Stomach (tissue), 9 donors: Measurements from ENCODE around the gene SPIN1. TPM values are rescaled to one million over a fixed set of nuclear protein-coding genes. Genes with fewer than 3 reads are reported as not detected.

Experiments
- DNase-seq, 2 donors: peaks; one replicate each; pipeline versions ENCODE4 v3.0.0 to v3.0.0-alpha.2; 2013 to 2019
- H3K27ac ChIP-seq, 5 donors: fragments of 200-600 bp in 4 of 5; sonication (generic) in 4 of 5; one replicate each; pipeline ENCODE4 v1.5.1; 2013 to 2019; ENCODE audit warnings: mild to moderate bottlenecking in 1 of 5, moderate library complexity in 1 of 5
- H3K27me3 ChIP-seq, 3 donors: fragments of 200-600 bp; sonication (generic); one replicate each; pipeline ENCODE4 v1.5.1; 2017 to 2019; ENCODE audit warnings: mixed run types in 1 of 3
- H3K36me3 ChIP-seq, 4 donors: fragments of 200-600 bp; sonication (generic); 1 replicate in 3 of 4; 2 replicates in 1 of 4; pipeline ENCODE4 v1.5.1; 2016 to 2019
- H3K4me1 ChIP-seq, 4 donors: fragments of 200-600 bp; sonication (generic); one replicate each; pipeline ENCODE4 v1.5.1; 2016 to 2019
- H3K4me3 ChIP-seq, 4 donors: fragments of 200-600 bp; sonication (generic) in 3 of 4; one replicate each; pipeline ENCODE4 v1.5.1; 2016 to 2019; ENCODE audit warnings: mild to moderate bottlenecking in 1 of 4
- H3K9me3 ChIP-seq, 4 donors: fragments of 200-600 bp; sonication (generic); one replicate each; pipeline ENCODE4 v1.5.1; 2016 to 2019
- EP300 ChIP-seq: sonication (generic); formaldehyde crosslinking; IDR thresholded peaks from one replicate; pipeline ENCODE4 v1.6.1; 2017; ENCODE audit warnings: antibody characterized with exemption
- POLR2A ChIP-seq, 4 donors: fragments of 450-650 bp; IDR thresholded peaks; one replicate each; pipeline ENCODE4 v1.6.1; 2016; ENCODE audit warnings: antibody characterized with exemption in 4 of 4, control low read depth in 2 of 4, mild to moderate bottlenecking in 1 of 4, moderate library complexity in 1 of 4
- POLR2AphosphoS5 ChIP-seq, 3 donors: sonication (generic); formaldehyde crosslinking; IDR thresholded peaks; one replicate each; pipeline ENCODE4 v1.6.1; 2016; ENCODE audit warnings: antibody characterized with exemption in 3 of 3
- WGBS, 5 donors: extraction: QIAGEN DNeasy Blood & Tissue Kit in 3 of 5; methylation state at CpG; one replicate each; pipeline versions ENCODE4 v1.1.5 to v1.1.7; 2013 to 2018; 5-methylcytosine and 5-hydroxymethylcytosine counted together
- intact Hi-C: fragments of 100-400 bp; cut with DNase I; formaldehyde crosslinking; loops from one replicate; pipeline ENCODE4 v1.15.1; 2023; ENCODE audit warnings: low total_unique reads
- polyA plus RNA-seq, 3 donors: library from polyadenylated mRNA; stranded (reverse); fragments of 200-250 nt; gene quantifications; one replicate each; pipeline ENCODE4 v1.2.3, GENCODE V29; 2013
- total RNA-seq, 5 donors: library from RNA; depleted of rRNA; stranded (reverse); fragments of >200 nt; gene quantifications; one replicate each; pipeline versions ENCODE4 v1.1.0 to v1.2.3, GENCODE V29; 2014 to 2016
- TF ChIP-seq, protein P1 (sequence below), 7 experiments: fragments of 450-650 bp in 4 of 7; fragments of 200-600 bp in 3 of 7; sonication (generic) in 3 of 7; IDR thresholded peaks; one replicate each; pipeline ENCODE4 v1.5.1; 2016 to 2019; ENCODE audit warnings: antibody characterized with exemption in 7 of 7, control low read depth in 2 of 7, mild to moderate bottlenecking in 1 of 7
- donor health status: healthy with polysubstance abuse.
- donor health status: Bipolar disorder and iron deficiency.
- donor health status: healthy.

The SPIN1 gene
- total and polyA plus RNA-seq, 8 donors, result 18.3 to 120 (median 33.8) TPM

DNA sequence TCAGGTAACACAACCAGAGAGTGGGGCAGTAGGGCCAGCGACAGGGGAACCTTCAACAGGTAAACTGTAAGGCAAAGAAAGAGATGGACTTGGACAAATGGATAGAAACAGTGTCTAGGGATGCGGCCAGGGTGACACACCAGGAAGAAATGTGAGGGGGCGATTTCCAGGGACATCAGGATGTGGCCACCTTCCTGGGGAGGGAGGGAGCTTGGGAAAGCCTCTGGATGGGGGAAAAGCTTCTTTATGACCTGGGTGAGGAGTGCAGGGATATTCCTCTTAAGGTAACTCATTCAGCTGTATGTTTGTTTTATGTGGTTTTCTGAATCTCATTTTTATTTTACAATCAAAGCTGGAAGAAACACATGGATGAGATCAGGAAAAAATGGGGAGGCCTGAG is 134.8 kb downstream of the SPIN1 start:
- TF ChIP-seq POLR2A (IDR thresholded peaks at IDR 0.05), result no peak
- TF ChIP-seq POLR2AphosphoS5 (IDR thresholded peaks at IDR 0.05), result no peak
- TF ChIP-seq EP300, result no peak
- TF ChIP-seq, protein P1, sequence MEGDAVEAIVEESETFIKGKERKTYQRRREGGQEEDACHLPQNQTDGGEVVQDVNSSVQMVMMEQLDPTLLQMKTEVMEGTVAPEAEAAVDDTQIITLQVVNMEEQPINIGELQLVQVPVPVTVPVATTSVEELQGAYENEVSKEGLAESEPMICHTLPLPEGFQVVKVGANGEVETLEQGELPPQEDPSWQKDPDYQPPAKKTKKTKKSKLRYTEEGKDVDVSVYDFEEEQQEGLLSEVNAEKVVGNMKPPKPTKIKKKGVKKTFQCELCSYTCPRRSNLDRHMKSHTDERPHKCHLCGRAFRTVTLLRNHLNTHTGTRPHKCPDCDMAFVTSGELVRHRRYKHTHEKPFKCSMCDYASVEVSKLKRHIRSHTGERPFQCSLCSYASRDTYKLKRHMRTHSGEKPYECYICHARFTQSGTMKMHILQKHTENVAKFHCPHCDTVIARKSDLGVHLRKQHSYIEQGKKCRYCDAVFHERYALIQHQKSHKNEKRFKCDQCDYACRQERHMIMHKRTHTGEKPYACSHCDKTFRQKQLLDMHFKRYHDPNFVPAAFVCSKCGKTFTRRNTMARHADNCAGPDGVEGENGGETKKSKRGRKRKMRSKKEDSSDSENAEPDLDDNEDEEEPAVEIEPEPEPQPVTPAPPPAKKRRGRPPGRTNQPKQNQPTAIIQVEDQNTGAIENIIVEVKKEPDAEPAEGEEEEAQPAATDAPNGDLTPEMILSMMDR (IDR thresholded peaks at IDR 0.05), result no peak
- Histone ChIP-seq H3K4me3 (no peak overlapping the region), H3K9me3 (no peaks in the 10 kb centered on the region), H3K27ac (no peak overlapping the region), H3K27me3 (peaks cover 0 to 7% (median 0%) of the 10 kb centered on the region in 3 donors), H3K36me3 (no peaks in the 10 kb centered on the region), H3K4me1 (no peaks in the 10 kb centered on the region)
- DNase-seq, result peak in 1 of 2 donors; percentile 10
- intact Hi-C loops, result no loop called here
- 85 to 96% (median 88%) methylated on average over 3 of the region's 3 CpGs for WGBS, 5 donors

DNA sequence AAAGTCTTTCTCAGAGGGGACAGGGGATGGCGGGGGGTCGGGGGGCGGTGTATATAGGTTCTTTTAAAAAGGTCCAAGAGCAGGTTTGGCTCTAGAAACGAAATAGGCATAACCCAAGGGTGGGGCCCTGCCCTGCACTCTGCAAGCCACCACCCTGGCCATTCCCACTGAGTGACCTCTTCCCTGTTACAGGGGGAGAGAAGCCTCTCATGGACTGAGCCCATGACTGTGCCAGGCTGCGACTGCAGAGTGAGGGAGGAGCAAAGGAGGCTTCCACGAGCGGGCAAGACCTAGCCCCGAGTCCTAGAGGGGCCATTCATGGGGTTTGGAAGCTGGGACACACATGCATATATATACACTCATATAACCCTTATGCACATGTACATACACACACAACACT is 136.7 kb downstream of the SPIN1 start:
- TF ChIP-seq EP300 (no peak), POLR2A (IDR thresholded peaks at IDR 0.05) (no peak), POLR2AphosphoS5 (IDR thresholded peaks at IDR 0.05) (no peak)
- TF ChIP-seq, protein P1 (IDR thresholded peaks at IDR 0.05), result no peak
- WGBS, 5 donors, result 80 to 90% (median 86%) methylated on average over 8 of the region's 8 CpGs
- Histone ChIP-seq H3K9me3 (no peaks in the 10 kb centered on the region), H3K36me3 (no peaks in the 10 kb centered on the region), H3K27ac (no peak overlapping the region), H3K4me3 (no peak overlapping the region), H3K27me3 (peaks cover 0 to 1% (median 0%) of the 10 kb centered on the region in 3 donors), H3K4me1 (peaks cover 0 to 10% (median under 1%) of the 10 kb centered on the region in 4 donors)
- intact Hi-C loops, result no loop called here
- DNase-seq, result no peak

DNA sequence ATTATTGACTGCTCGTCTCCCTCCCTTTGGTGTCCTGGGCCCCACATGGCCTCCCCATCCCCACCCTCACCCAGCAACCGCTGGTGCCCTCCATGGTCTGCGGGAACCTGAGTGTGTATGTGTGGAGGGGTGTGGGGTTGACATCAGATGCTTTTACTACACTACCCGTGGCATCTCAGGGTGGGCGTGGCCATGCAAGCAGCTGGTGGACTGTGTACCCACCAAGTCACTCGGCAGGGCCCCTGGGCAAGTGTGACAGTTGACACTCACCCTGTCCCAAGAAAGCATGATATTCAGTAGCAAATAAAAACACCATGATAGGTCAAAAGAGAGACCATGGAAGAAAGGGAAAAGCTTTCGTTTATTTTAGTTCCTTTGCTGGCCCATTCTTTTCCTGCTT is 139.4 kb downstream of the SPIN1 start:
- 59 to 76% (median 68%) methylated on average over 7 of the region's 7 CpGs for WGBS, 5 donors
- H3K4me1 ChIP-seq, result peaks cover 0 to 25% (median 11%) of the 10 kb centered on the region in 4 donors
- TF ChIP-seq POLR2AphosphoS5 (IDR thresholded peaks at IDR 0.05) (no peak), POLR2A (IDR thresholded peaks at IDR 0.05) (no peak), EP300 (no peak)
- TF ChIP-seq, protein P1 (IDR thresholded peaks at IDR 0.05), result no peak
- H3K27me3 ChIP-seq, result peaks cover 0 to 13% (median 0%) of the 10 kb centered on the region in 3 donors
- H3K36me3 ChIP-seq, result no peaks in the 10 kb centered on the region
- DNase-seq, result no peak
- no peak overlapping the region for H3K27ac ChIP-seq
- no peaks in the 10 kb centered on the region for H3K9me3 ChIP-seq
- intact Hi-C loops, result no loop called here
- no peak overlapping the region for H3K4me3 ChIP-seq

Other genes with a start within 250 kb of the SPIN1 start
- not detected for gene SPATA31C2, start 250.0 kb upstream of the SPIN1 start, total RNA-seq
- gene SPATA31C2, start 250.0 kb upstream of the SPIN1 start, polyA plus RNA-seq, result not detected
- gene NXNL2, start 146.7 kb downstream of the SPIN1 start, total RNA-seq, result not detected
- gene NXNL2, start 146.7 kb downstream of the SPIN1 start, polyA plus RNA-seq, result 1 to 10 TPM in 1 of 3 donors, under 1 TPM in 1, not detected in 1; 0.43 to 1.1 TPM